Effector CD8-positive, alpha-beta T cell (primary cell): ENCODE data around the gene NME2.
A peak's percentile ranks its signal among the peaks of the same experiment; 100 is the strongest.
"Not testable (repeated sequence)": the region's sequence is repeated elsewhere in the genome, so short reads cannot be mapped to it uniquely, and the experiment has no call there.

Experiments
- DNase-seq: peaks from one replicate; lab custom pipeline; 2025; lab: John Stamatoyannopoulos, UW

The NME2 gene

GRCh38 chr17:51153210-51154072, 12.8 kb upstream of the NME2 start, which contains the start of gene NME1:
TSS of gene NME1 (plus strand) at chr17:51153559. CDS start at chr17:51155655, 2,096 bp downstream.
- DNase-seq = peak; percentile 93

GRCh38 chr17:51154176-51154575, 12.0 kb upstream of the NME2 start:
- DNase-seq = no peak

GRCh38 chr17:51155416-51155815, 10.8 kb upstream of the NME2 start:
- no peak for DNase-seq

GRCh38 chr17:51159604-51160003, 6.6 kb upstream of the NME2 start:
- DNase-seq = no peak

- no peak for DNase-seq
Measured at GRCh38 chr17:51161541-51161940, 4.7 kb upstream of the NME2 start.

DNA sequence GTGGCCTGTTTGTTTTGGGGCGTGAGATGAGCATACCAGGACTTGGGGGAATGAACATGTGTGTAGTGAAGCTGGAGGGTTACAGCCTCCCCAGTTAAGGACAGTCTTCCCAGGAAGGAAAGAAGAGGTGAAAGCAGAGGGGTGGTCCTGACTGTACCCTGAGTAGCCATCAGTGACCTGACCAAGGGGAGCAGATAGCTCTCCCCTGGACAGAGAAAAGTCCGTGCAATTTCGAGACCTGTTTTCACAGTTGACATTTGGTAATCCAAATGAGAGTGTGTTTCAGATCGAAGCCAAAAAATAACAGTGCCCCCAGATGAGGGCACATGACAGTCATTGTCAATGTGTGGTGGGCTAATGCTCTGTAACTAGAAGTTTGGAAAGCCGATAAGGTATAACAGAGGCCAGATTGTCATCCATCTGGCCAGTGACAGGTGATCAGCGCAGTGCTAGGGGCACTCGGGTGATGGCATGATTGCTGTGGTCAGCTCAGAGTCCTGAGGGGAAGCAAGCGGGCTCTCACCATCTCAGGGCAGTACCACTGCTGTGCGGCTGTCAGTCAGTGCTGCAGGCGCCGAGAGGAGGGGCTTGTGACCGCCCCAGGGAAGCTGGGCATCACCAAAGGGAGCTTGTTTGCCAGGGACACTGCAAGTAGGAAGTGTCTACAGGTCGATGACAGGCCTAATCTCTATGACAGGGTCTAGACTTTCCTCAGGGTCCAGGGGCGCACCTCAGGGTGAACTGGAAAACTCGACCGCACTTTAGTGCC, 1.1 kb upstream of the NME2 start:
- DNase-seq = no peak

GRCh38 chr17:51165680-51166197, 472 bp upstream of the NME2 start:
- no peak for DNase-seq

- DNase-seq = peak; percentile 52
Measured at GRCh38 chr17:51166987-51167931, 1.0 kb downstream of the NME2 start.

DNA sequence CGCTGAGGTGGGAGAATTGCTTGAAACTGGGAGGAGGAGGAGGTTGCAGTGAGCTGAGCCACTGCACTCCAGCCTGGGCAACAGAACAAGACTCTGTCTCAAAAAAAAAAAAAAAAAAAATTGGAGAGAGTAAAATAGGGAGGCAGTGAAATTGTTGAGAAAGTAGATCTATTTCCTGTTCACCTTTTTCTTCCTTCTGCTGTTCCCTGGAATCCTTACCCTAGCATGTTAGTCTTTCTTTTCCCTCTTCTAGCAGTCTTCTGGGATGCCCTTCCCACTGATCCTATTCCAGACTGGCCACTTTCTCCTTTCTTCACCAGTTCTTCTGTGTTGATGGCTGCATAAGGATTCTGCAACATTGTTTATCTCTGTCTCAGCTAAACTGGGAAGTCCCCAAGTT, 3.1 kb downstream of the NME2 start:
- no peak for DNase-seq

GRCh38 chr17:51170736-51171135, 4.5 kb downstream of the NME2 start:
- DNase-seq = no peak

DNA sequence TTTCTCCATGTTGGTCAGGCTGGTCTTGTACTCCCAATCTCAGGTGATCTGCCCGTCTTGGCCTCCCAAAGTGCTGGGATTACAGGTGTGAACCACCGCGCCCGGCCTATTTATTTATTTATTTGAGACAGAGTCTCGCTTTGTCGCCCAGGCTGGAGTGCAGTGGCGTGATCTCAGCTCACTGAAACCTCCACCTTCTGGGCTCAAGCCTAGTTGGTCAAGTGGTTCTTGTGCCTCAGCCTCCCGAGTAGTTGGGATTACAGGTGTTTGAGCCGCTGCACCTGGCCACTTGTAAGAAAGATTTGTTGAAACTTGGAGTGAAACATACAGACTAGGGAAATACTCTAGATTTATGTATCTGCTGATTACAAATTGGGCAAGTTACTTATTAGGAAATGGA, 5.8 kb downstream of the NME2 start:
- not testable (repeated sequence) for DNase-seq

DNA sequence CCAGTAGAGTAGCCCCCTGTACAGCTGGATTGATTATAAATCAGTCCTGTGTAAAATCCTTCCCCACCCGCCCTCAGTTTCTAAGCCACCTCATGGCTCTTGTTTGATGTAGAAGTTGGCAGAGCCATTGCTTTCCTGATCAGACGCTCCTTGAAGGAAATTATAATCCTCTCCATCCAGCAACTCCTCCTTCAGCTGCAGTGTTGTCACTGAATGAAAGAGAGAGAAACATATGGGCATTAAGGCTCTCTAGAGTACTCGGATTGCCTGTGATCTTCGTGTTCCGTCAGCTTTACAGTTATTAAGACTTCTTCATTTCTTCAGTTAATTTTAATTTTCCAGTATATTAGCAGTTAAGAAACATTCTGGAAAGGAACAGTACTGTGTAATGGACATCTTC, 14.3 kb downstream of the NME2 start:
- no peak for DNase-seq

GRCh38 chr17:51184124-51184523, 17.9 kb downstream of the NME2 start:
- no peak for DNase-seq

DNA sequence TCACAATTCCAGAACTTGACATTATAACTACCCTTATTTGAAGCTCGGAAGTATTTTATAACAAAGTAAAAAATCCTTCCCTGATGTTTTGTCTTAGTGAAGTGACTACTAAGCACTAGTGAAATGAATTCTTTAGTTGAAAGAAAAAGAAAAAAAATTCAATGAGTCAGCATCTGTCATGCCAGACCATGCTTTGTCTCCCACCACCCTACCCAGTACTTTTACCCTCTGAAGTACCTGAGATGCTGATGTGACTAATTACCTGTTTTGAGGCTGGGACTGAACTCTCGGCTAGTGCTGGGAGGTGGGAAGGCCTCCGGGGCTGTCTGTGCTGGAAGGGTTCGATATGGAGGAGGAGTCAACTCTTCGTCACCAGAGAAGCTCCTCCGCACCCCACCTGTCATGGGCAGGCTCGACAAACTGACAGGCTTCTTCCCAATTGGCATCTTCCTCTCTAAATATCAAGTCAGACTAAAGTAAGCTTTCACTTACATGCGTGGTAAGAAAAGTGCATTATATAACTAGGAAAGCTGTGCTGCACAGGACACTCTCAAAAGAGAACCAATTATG, 19.6 kb downstream of the NME2 start:
- no peak for DNase-seq

DNA sequence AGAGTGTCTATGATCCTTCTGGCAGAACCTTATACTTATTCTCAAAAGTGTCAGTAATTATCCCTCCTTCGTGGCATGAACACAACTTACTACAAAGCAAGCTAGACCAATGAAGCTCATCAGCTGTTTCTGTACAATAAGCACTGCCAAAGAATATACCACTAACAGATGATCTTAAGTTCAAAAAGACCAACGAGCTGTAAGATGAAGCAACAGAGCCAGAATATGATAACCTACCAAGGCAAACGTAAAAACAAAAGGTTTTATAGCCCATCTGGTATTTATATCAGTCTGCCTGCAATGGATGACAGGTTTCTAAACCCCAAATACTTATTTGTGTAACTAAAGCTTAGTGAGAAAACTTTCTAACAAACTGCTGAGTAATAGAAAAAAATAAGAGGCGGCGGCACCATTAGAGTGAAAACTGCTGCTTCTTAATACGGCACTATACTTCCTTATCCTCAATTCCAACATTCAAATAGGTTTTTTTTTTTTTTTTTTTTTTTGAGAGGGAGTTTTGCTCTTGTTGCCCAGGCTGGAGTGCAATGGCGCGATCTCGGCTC, 22.1 kb downstream of the NME2 start:
- no peak for DNase-seq

- no peak for DNase-seq
Measured at GRCh38 chr17:51189162-51189561, 23.0 kb downstream of the NME2 start.

DNA sequence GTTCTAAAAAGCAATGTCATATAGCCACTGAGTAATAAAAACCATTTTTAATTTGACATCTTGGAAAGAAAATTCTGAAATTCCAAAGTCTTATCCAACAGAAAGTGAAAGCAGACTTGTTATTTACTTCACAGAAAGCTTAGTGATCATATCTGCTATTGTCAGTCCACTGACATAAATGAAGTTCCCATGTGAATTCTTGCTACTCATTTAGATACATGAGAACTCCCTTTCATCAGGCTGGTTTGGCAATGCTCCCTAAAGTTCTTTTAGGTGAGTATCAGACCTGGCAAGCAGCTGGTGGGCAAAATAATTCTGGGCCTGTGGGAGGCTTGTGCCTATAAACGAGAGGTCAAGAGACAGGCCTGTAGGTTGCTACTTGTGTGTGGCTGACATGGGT, 23.4 kb downstream of the NME2 start:
- DNase-seq = no peak

- DNase-seq = no peak
Measured at GRCh38 chr17:51191895-51192294, 25.7 kb downstream of the NME2 start.

GRCh38 chr17:51197754-51198153, 31.5 kb downstream of the NME2 start:
- DNase-seq = no peak

DNA sequence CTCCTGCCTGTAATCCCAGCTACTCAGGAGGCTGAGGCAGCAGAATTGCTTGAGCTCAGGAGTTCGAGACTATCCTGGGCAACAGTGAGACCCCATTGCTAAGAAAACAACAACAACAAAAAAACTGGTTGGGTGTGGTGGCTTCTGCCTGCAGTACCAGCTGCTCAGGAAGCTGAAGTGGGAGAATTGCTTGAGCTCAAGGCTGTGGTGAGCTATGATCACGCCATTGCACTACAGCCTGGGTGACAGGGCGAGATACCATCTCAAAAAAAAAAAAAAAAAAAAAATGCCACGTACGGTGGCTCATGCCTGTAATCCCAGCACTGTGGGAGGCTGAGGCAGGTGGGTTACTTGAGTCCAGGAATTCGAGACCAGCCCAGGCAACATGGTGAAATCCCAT, 34.1 kb downstream of the NME2 start:
- no peak for DNase-seq

- no peak for DNase-seq
Measured at GRCh38 chr17:51200846-51201245, 34.6 kb downstream of the NME2 start.
